Nephron progenitor cell (in vitro differentiated cells): ENCODE data around the gene PRKRIP1.

ENCODE experiments used
- DNase-seq: peaks from one replicate; pipeline ENCODE4 v3.0.0; 2021
- H3K27ac Mint-ChIP-seq: 2 replicates; pipeline ENCODE4 v1.8.0; 2021; ENCODE audit warnings: mild to moderate bottlenecking, moderate library complexity, mixed read lengths
- H3K27me3 Mint-ChIP-seq: 2 replicates; pipeline ENCODE4 v1.8.0; 2021; ENCODE audit warnings: mild to moderate bottlenecking, low read depth, mixed read lengths; ENCODE audit not compliant: poor library complexity
- H3K36me3 Mint-ChIP-seq: 2 replicates; pipeline ENCODE4 v1.8.0; 2021; ENCODE audit warnings: low read depth, mixed read lengths
- H3K4me1 Mint-ChIP-seq: 2 replicates; pipeline ENCODE4 v1.8.0; 2021; ENCODE audit warnings: mixed read lengths
- H3K4me3 Mint-ChIP-seq: 2 replicates; pipeline ENCODE4 v1.8.0; 2021; ENCODE audit warnings: mild to moderate bottlenecking, moderate library complexity, mixed read lengths
- H3K9me3 Mint-ChIP-seq: 2 replicates; pipeline ENCODE4 v1.8.0; 2021; ENCODE audit warnings: mild to moderate bottlenecking, moderate library complexity, mixed read lengths
- CTCF ChIP-seq: fragments of 200-600 bp; sonication (generic); IDR thresholded peaks from 2 replicates; pipeline ENCODE4 v1.5.0; 2021; ENCODE audit warnings: antibody characterized with exemption

PRKRIP1 gene

DNA sequence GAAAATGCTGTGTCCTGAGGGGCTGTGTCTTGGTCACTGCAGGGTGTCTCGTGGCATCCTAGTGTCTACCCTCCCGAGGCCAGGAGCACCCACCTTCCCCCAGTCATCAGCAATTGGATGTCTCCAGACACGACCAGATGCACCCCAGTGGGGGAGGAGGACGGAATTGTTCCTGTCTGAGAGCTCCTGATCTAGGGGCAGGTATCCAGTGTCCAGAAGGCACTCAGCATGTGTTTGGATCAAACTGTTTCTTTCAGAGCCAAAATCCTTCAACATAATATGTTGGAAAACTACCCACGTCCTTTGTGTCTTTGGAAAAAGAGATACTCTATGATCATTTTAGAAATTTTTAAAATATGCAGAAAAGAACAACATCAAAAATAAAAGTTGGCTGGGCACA is 16.9 kb downstream of the PRKRIP1 start:
- no peak for DNase-seq
- Mint-ChIP-seq H3K9me3 (peaks cover 25% of the 10 kb centered on the region), H3K4me3 (no peak overlapping the region), H3K36me3 (peaks cover 84% of the 10 kb centered on the region), H3K27ac (no peak overlapping the region), H3K27me3 (no peaks in the 10 kb centered on the region), H3K4me1 (peaks cover 5% of the 10 kb centered on the region)
- TF ChIP-seq CTCF: no peak

GRCh38 chr7:102413611-102414010 is 17.4 kb downstream of the PRKRIP1 start:
- no peak overlapping the region for H3K4me3 Mint-ChIP-seq
- DNase-seq: no peak
- H3K36me3 Mint-ChIP-seq: peaks cover 82% of the 10 kb centered on the region
- peaks cover 20% of the 10 kb centered on the region for H3K9me3 Mint-ChIP-seq
- no peaks in the 10 kb centered on the region for H3K27me3 Mint-ChIP-seq
- H3K27ac Mint-ChIP-seq: no peak overlapping the region
- TF ChIP-seq CTCF: no peak
- peaks cover 5% of the 10 kb centered on the region for H3K4me1 Mint-ChIP-seq

GRCh38 chr7:102415685-102416225 is 19.6 kb downstream of the PRKRIP1 start:
- Mint-ChIP-seq H3K4me1 (peaks cover 5% of the 10 kb centered on the region), H3K27me3 (no peaks in the 10 kb centered on the region), H3K9me3 (peaks cover 1% of the 10 kb centered on the region), H3K4me3 (no peak overlapping the region), H3K36me3 (peaks cover 80% of the 10 kb centered on the region), H3K27ac (peak overlapping the region; percentile 72)
- no peak for DNase-seq
- no peak for TF ChIP-seq CTCF

GRCh38 chr7:102416406-102416805 is 20.2 kb downstream of the PRKRIP1 start:
- Mint-ChIP-seq H3K27me3 (no peaks in the 10 kb centered on the region), H3K9me3 (no peaks in the 10 kb centered on the region), H3K36me3 (peaks cover 79% of the 10 kb centered on the region), H3K4me1 (peaks cover 5% of the 10 kb centered on the region), H3K27ac (no peak overlapping the region), H3K4me3 (no peak overlapping the region)
- no peak for DNase-seq
- no peak for TF ChIP-seq CTCF

- no peak for DNase-seq
- Mint-ChIP-seq H3K9me3 (no peaks in the 10 kb centered on the region), H3K27ac (peak overlapping the region; percentile 52), H3K4me1 (peaks cover 5% of the 10 kb centered on the region), H3K4me3 (no peak overlapping the region), H3K36me3 (peaks cover 72% of the 10 kb centered on the region), H3K27me3 (no peaks in the 10 kb centered on the region)
- no peak for TF ChIP-seq CTCF
Measured at GRCh38 chr7:102417105-102417504, 20.9 kb downstream of the PRKRIP1 start.

GRCh38 chr7:102418592-102418991 is 22.4 kb downstream of the PRKRIP1 start:
- Mint-ChIP-seq H3K27ac (no peak overlapping the region), H3K27me3 (no peaks in the 10 kb centered on the region), H3K9me3 (no peaks in the 10 kb centered on the region), H3K4me3 (no peak overlapping the region), H3K4me1 (peaks cover 6% of the 10 kb centered on the region), H3K36me3 (peaks cover 61% of the 10 kb centered on the region)
- DNase-seq: no peak
- no peak for TF ChIP-seq CTCF
